Measurements from ENCODE around the gene BASP1. TPM values are rescaled to one million over a fixed set of nuclear protein-coding genes. Genes with fewer than 3 reads are reported as not detected.
"Not testable (repeated sequence)": the region's sequence is repeated elsewhere in the genome, so short reads cannot be mapped to it uniquely, and the experiment has no call there.

Gene BASP1
- total RNA-seq, 1 donor from 2014 or later: 170 TPM

DNA sequence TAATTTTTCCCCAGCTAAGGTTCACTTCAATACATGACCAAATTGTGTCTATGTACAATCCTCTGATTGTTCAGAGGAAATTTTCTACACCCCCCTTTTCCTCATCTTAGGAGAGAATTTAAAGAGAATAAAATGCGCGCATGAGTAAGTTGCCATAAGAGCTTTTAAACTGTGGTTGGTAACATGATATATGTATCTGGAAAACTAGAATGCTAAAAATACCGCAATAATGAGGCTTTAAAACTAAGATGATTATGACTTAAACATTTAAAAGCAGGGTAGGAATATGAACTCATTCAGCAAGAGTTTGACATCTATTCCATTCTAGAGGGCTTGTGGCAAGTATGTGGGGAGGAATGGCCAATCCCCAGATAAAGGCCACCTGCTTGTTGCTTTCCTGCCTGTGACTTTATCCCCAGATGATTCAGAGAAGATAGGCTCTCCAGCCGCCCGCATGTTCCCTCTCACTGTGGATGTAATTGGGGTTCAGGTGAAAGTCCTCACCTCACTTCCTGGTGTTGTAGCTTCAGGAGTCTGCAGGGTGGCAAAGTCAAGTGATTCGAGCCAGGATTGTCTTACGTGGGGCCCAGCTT, 26.5 kb upstream of the BASP1 start:
- DNase-seq (ENCODE audit: low spot score): peak; percentile 15

DNA sequence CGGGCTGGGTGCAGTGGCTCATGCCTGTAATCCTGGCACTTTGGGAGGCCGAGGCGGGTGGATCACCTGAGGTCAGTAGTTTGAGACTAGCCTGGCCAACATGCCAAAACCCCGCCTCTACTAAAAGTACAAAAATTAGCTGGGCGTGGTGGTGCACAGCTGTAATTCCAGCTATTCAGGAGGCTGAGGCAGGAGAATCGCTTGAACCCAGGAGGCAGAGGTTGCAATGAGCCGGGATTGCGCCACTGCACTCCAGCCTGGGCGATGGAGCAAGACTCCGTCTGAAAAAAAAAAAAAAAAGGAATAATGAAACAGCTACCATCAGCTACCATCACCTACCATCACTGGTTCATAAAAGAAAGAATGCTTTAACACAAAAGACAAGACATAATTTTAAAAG, 25.9 kb upstream of the BASP1 start:
- not testable (repeated sequence) for DNase-seq (ENCODE audit: low spot score)

DNA sequence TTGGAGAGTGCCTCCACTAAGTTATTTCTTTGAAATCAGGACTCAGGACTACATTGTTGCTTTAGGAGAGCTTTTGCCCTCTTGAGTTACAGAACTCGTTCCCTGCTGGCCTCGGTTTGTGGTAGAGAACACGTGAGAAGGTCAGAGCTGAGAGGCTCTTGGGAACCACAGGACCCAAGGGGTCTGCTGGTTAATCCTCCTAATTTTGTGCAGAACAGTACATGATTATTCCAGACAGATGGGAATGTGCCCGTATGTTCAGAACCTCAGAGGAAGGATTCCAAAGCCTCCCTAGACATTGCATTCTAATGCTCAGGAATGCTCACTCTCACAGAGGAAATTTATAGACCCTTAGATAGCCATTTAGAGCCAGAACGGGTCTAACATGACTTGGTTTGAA, 25.2 kb upstream of the BASP1 start:
- DNase-seq (ENCODE audit: low spot score): peak; percentile 73

DNA sequence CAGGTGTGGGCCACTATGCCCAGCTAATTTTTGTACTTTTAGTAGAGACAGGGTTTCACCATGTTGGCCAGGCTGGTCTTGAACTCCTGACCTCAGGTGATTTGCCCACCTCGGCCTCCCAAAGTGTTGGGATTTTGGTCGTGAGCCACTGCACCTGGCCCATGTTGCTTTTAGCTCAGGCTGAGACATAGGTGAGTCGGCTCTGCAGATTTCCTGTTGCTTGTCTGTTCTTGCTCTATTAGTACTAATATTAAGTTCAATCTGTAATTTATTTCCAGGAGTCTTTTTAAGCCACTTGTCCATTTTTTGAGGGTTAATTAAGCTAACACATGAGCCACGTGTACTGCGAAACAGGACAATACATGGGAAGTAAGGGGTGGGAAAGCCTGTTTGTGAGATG, 21.4 kb upstream of the BASP1 start:
- DNase-seq (ENCODE audit: low spot score): no peak

DNA sequence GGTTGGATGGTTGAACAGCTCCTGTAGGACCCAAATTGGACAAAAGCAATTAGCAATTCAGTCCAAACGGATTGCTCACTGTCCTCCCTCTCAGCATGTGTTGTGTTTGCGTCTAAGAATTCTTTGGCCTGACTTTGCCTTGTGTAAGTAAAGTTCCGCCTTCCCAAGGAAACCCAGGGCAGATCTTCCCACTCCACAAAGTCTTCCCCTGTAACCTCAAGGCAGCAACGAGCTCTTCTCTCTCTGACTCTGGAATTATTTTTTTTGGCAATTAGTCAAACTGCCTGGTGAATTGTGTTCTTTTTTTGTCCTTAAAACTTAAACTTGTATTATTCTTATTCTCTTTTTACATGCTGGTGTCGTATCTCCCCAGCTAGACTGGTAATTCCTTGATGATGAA, 20.7 kb upstream of the BASP1 start:
- no peak for DNase-seq (ENCODE audit: low spot score)

DNA sequence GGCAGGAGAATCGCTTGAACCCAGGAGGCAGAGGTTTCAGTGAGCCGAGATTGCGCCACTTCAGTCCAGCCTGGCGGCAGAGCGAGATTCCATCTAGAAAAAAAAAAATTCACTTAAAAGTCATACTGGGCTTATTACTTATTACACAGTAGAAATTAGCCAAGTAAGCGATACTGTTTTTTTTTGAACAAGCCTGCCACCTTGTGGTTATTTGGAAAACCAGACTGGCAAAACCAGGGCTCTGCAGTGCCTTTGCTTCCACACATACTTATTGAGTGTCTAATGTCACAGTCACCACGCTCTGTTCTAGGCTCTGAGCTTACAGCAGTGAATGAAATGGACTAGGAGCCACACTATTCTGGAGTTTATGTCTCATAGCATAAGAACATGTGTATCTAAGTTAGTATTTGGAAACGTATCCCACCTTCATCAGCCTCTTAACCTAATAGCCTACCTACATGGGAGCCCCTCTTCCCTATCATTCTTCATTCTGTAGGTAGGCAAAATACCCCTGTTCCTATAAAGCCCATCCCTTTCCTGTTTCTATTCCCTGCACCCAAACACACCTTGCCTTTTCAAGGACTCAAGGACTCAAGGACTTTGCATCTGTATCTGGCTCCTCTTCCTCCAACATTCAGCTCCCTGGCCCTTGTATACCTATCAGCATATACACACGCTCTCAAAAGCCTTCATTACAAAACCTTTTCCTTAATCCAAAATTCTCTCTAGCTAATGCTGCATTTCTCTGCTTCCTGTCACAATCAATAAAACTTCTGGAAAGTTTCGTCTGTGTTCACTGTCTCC, 13.9 kb upstream of the BASP1 start:
- peak; percentile 80 for DNase-seq (ENCODE audit: low spot score)

DNA sequence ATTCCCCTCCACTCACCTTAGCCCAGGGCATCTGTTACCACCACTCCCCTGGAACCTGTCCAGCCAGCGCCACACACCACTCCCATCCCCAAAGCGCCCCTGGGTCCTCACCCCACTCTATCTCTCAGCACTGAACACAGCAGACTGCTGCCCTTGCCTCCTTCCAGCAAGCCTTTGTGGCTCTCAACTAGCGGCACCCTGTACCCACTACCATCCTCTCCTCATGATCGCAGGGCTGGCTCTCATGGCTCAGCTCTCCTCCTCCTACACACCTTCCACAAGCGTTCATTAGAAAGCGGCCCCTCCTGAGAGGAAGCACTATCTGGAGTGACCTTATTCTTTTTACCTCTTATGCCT, 13.3 kb upstream of the BASP1 start:
- no peak for DNase-seq (ENCODE audit: low spot score)

DNA sequence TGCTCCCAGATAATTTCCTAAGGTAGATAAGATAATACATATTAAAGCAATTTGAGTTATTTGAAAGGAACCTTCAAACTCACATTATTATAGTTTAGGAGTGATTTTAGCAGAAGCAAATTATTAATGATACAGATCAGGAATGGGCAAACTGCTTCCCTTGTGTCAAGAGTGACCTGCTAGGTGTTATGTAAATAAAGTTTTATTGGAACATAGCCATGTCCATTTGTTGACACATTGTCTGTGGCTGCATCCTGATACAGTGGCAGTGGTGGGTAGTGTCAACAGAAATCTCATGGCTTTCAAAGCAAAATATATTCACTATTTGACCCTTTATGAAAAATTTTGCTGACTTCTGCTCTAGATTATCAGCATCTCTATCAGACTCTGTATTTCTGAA, 11.4 kb upstream of the BASP1 start:
- DNase-seq (ENCODE audit: low spot score): no peak

DNA sequence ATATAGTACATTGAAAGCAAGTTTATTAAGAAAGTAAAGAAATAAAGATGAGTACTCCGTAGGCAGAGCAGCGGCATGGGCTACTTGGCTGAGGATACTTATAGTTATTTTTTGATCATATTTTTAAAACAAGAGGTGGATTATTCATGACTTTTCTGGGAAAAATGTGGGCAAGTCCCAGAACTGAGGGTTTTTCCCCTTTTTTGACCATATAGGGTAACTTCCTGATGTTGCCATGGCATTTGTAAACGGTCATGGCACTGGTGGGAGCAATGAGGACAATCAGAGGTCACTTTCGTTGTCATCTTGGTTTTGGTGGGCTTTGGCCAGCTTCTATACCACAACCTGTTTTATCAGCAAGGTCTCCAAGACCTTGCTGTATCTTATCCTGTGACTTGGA, 5.2 kb upstream of the BASP1 start:
- no peak for DNase-seq (ENCODE audit: low spot score)

DNA sequence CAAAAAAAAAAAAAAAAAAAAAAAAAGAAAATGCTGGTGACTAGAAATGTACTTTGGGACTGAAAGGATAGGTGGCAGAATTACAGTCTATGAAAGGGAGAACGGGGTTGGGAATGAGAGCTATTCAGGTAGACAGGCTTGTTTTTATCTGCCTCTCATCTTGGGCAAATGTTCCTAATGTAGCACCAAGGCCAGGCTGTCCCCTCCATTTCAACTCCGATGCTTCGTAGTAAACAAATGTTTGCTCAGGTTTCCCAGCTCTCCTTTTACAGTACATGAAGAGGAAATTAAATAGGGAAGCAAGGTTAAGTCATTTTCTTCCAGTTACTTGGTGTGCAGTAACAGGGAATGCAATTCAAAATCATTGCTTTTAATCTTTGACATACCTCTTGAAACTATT, 4.4 kb upstream of the BASP1 start:
- no peak for DNase-seq (ENCODE audit: low spot score)

DNA sequence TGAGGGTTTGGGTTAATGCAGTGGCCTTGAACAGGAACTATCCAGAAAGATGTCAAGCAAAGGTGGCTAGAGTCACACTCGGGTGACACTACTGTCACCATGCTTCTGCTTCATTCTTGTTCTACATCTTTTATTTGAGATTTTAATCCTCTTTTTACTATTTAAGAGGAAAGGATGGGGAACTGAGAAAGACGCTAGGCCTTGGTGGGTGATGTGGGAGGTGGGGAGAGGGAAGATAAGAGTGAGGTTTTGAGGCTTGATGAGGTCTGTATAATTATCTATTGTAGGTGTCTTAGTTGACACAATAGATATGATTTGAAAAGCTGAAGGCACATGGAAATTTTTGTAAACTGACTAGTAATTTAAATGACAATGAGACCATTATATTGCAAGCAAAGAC, 3.5 kb upstream of the BASP1 start:
- DNase-seq (ENCODE audit: low spot score): no peak

DNA sequence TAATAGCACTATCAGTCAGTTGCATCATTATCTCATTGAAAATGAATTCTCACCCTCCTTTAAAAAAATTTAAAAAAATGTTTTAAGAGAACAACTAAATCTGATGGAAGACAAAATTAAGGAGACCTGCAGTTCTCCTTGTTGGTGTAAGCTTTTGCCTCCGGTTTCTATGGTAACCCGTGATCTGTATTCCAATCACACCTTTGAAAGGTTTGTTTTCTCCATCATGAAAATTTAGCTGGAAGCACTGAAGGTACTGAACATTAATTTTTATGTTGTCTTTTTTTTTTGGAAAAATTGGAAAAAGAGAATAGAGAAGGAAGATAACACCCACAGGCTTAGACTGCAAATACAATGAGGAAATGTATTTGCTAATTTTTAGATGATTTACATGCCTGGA, 2.5 kb upstream of the BASP1 start:
- no peak for DNase-seq (ENCODE audit: low spot score)

DNA sequence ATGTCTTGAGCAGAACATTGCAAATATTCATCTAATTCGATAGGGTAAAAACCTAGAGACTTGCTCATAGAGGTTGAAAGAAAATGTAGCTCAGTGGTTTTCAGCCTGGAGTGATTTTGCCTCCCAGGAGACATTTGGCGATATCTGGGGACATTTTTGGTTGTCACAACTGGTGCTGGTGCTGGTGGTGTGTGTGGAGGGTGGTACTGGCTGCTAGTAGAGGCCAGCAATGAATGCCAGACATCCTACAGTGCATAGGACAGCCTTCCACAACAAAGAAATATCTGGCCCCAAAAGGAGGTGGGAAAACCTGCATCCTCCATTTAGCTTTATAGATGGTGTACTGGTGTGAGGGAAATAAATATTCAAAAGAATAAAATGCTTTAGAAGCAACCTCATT, 2.1 kb upstream of the BASP1 start:
- no peak for DNase-seq (ENCODE audit: low spot score)

DNA sequence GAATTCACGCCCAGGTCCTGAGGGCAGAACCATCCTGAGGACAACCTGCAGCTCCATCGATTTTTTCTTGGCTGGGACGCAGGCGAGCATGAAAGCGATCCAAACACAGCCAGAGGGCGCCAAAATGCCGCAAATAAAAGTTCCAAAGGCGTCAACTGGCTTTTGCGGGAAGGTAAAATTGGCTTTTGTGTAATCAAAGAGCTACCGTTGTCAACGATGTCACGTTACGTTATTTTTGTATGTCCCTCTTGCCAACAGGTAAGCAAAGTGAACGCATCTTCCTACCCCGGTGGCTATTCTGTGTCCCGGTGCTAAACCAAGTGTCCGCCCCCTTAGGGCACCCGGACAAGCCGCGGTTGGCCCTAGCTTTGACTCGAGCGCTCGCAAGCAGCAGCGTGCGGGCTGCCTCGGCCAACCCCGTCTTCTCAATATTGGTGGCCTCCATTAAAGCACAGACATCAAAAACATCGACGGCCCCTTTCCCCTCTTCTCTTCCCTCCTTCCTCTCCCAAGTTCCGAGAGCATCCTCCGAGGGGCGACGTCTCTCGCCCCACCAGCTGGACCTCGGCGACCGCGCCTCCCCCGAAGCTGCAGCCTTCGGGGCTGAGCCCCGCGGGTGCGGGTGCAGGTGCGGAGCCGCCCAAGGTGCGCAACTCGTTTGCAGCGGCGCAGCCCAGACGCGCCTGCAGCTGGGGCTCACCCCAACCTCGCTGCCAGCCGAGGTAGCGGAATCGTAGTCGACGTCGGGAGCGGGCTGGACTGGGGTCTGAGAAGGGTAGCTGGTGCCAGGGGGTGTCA, 1.1 kb upstream of the BASP1 start:
- DNase-seq (ENCODE audit: low spot score): peak; percentile 90

DNA sequence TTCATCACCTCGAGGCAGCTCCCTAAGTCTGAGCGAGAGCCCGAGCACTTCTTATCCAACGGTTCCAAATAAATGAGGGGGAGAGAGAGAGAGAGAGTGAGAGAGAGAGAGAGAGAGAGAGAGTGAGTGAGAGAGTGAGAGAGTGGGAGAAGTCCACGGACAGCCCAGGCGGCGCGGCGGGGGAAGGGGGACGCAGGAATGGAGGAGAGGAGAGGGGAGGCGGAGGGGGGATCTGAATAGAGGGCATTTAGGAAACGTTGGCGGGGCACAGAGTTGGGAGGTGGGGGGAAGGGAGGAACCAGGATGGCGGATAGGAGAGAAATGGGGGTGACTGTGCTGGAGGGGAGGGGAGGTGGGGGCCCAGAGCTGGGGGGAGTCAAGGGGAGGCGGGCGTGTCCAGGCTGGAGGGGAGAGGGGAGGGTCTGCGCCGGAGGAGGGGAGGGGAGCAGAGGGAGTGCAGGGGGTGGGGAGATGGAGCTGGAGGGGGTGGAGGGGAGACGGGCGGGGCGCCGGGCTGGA, 398 bp upstream of the BASP1 start:
- DNase-seq (ENCODE audit: low spot score): peak; percentile 86

DNA sequence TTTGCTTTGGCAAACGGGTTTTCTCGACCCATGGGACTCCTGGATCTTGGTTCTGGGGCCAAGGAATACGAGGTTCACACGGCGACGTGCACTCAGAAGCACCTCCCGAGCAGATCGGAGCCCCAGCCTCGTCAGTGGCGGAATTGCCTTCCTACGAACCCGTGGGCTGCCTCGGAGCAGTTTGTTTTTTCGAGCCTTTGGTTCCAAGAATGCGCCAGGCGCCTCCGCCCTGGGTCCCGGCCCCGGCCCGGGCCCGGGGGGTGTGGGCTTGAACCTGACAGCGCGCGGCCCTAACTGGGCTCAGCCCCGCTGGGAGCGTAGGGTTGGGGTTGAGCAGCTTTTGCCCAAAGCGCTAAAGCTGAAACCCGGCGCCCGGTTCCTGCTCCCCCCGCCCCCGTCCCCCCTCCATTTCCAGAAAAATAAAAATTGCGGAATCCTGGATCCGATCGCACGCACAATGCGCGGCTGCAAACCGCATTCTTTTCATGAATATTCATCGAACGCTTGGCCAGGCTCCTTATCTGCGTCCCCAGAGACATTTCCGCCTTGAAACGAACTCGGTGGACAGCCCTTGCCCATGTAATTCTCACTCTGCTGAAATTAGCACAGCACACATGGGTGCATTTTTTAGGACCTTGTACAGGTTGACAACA, 1.0 kb downstream of the BASP1 start:
- peak; percentile 46 for DNase-seq (ENCODE audit: low spot score)

DNA sequence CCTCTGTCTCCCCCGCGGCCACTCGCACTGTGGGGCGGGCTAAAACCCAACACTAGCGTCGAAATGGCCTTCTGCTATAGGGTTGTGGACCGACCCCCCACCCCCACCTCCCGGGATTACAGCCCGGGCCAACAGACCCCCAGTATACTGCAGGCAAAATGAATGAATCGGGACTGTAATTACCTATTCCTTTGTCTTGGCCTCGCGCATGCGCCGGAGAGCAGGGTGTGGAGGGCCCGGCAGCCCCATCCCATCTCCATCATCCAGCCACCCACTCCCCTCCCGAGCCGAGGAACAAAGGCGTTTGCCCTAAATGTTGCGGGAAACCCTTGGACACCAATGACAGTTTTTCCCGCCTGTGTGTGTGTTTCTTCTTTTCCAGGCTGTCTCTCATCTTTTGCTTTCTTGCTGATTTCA, 1.6 kb downstream of the BASP1 start:
- peak; percentile 47 for DNase-seq (ENCODE audit: low spot score)

DNA sequence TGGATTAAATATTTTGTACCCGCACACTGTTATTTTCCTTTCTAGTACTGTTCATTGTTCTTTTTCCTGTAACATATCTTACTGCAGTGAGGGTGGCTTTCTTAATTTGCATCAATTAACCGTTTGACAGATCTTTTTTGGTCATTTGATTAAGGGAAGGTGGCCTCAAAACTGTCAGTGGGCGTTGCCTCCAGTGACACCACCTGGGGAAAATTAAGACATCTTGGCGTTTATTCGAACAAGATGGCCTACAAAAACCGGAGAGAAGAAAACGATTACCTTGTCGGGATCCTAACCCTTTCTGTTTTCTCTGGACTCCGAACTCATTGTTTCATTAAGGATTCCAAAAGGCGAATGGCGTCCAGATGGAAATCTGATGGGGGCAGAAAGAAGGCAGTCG, 2.0 kb downstream of the BASP1 start:
- no peak for DNase-seq (ENCODE audit: low spot score)

DNA sequence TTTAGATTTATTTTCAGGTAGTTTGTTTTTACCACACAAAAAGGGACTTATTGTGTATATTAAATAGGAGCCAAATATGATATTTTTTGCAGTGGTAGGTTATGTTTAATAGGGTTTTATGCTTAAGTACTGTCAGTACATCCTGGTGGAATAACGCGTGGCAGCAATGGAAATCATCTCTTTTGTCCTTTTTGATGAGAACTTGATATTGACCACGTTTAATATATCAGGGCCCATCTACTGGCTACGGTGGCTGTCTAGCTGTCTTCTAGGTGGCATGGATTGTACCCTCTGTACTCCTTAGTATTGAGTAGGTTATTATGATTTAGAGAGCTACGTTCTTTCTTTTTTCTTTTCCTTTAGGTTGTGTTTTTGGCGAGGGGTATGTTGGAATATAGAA, 2.6 kb downstream of the BASP1 start:
- no peak for DNase-seq (ENCODE audit: low spot score)

DNA sequence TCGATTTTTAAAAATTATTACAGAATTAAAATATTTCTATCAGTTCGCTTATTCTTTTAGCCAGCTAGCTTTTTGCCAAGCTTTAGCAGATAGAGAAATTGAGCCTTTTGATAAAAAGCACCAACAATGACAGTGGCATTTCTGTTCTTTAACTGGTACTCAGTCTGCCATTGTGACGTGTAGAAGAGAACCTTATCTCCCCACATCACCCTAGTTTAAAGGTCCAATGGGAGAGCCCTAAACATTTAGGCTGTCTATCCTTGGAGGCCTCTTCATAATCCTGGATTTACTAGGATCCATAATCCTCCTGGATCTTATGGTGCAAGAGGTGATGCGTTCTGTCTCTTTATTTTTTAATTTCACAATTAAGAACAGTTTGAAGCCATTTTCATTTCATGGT, 3.0 kb downstream of the BASP1 start:
- no peak for DNase-seq (ENCODE audit: low spot score)

DNA sequence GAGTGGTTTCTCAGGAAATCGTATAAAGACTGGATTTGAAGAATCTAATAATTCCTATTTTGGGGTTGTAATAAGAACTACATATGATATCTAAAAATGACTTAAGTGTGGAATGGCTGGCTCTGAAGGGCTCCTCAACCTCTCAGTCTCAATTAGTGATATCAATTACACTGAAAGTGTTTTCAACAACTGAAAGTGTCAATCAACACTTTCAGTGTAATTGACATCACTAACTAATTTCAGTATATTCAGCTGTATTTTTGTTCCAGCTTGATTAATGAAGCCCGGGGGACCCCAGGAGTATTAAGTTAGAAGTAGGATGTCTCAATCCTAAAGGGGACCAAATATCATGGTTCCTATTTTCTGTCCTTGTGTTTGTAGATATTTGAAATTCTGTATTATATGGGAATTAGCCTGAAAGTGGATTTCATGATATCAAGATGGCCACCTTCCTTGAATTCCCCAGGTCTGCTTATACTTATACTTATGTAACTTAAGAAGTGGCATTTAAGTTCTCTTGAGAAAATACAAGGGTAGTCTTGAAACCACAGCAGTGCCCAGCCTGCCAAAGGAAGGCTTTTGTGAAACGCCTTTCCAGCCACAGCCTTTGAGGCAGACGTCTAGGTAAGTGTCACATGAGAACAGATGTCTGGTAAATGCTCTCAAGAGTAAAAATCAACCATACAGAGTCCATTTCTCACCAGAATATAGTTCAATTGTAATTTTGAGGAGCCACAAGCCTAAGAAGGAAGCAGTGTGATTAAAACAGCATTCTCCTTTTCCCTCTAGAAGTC, 4.6 kb downstream of the BASP1 start:
- DNase-seq (ENCODE audit: low spot score): no peak
